Ishikawa (cell line): ENCODE results near the gene MTMR1.

Experiments used
- CEBPB ChIP-seq: IDR thresholded peaks from 2 replicates; pipeline ENCODE4 v1.6.1; 2012
- CREB1 ChIP-seq: IDR thresholded peaks from 2 replicates; pipeline ENCODE4 v1.6.1; 2012; ENCODE audit warnings: low read depth
- EGR1 ChIP-seq: IDR thresholded peaks from 2 replicates; pipeline ENCODE4 v1.6.1; 2012
- EP300 ChIP-seq: IDR thresholded peaks from 2 replicates; pipeline ENCODE4 v1.6.1; 2012; ENCODE audit warnings: borderline replicate concordance
- FOXM1 ChIP-seq: IDR thresholded peaks from 2 replicates; pipeline ENCODE4 v1.6.1; 2012; ENCODE audit warnings: low read depth, borderline replicate concordance
- MAX ChIP-seq: IDR thresholded peaks from 2 replicates; pipeline ENCODE4 v1.6.1; 2012
- NFIC ChIP-seq: IDR thresholded peaks from 2 replicates; pipeline ENCODE4 v1.6.1; 2012
- RAD21 ChIP-seq: IDR thresholded peaks from 2 replicates; pipeline ENCODE4 v1.6.1; 2012; ENCODE audit warnings: low read depth
- REST ChIP-seq: IDR thresholded peaks from 2 replicates; pipeline ENCODE4 v1.6.1; 2012; ENCODE audit warnings: low read depth, mild to moderate bottlenecking
- TAF1 ChIP-seq: IDR thresholded peaks from 2 replicates; pipeline ENCODE4 v1.6.1; 2012; ENCODE audit warnings: low read depth, mild to moderate bottlenecking
- TCF12 ChIP-seq: IDR thresholded peaks from 2 replicates; pipeline ENCODE4 v1.6.1; 2012; ENCODE audit warnings: low read depth
- TEAD4 ChIP-seq: IDR thresholded peaks from 2 replicates; pipeline ENCODE4 v1.6.1; 2012
- USF1 ChIP-seq: IDR thresholded peaks from 2 replicates; pipeline ENCODE4 v1.6.1; 2012
- YY1 ChIP-seq: IDR thresholded peaks from 2 replicates; pipeline ENCODE4 v1.6.1; 2012; ENCODE audit warnings: low read depth
- ZBTB7A ChIP-seq: IDR thresholded peaks from 2 replicates; pipeline ENCODE4 v1.6.1; 2012; ENCODE audit warnings: low read depth

The MTMR1 gene

GRCh38 chrX:150736475-150736874 is 43.3 kb downstream of the MTMR1 start:
- TF ChIP-seq CEBPB: no peak
- no peak for TF ChIP-seq YY1
- TF ChIP-seq EP300: no peak
- TF ChIP-seq TAF1: no peak
- TF ChIP-seq CREB1: no peak

- TF ChIP-seq CREB1 (no peak), CEBPB (no peak), TCF12 (no peak)
Measured at GRCh38 chrX:150752124-150752523, 58.9 kb downstream of the MTMR1 start.

GRCh38 chrX:150753357-150753756 is 60.2 kb downstream of the MTMR1 start:
- no peak for TF ChIP-seq MAX
- TF ChIP-seq TCF12: no peak
- TF ChIP-seq FOXM1: no peak
- no peak for TF ChIP-seq NFIC
- TF ChIP-seq REST: no peak
- no peak for TF ChIP-seq RAD21
- TF ChIP-seq TEAD4: no peak
- no peak for TF ChIP-seq TAF1
- no peak for TF ChIP-seq CEBPB
- TF ChIP-seq YY1: no peak
- no peak for TF ChIP-seq USF1
- no peak for TF ChIP-seq CREB1
- no peak for TF ChIP-seq EP300
- no peak for TF ChIP-seq EGR1
- no peak for TF ChIP-seq ZBTB7A

GRCh38 chrX:150753968-150754367 is 60.8 kb downstream of the MTMR1 start:
- TF ChIP-seq EGR1 (no peak), USF1 (no peak), TEAD4 (no peak), EP300 (no peak)

GRCh38 chrX:150757371-150757770 is 64.2 kb downstream of the MTMR1 start:
- TF ChIP-seq RAD21: no peak

- TF ChIP-seq TCF12 (no peak), EGR1 (no peak), CREB1 (no peak), TAF1 (no peak), FOXM1 (no peak), EP300 (no peak), YY1 (no peak), RAD21 (no peak), NFIC (no peak), TEAD4 (no peak), MAX (no peak), CEBPB (no peak), ZBTB7A (no peak), REST (no peak), USF1 (no peak)
Measured at GRCh38 chrX:150759568-150760416, 66.6 kb downstream of the MTMR1 start.
